GM03348 (cell line): Measurements from ENCODE around the gene LTBP4.
"Not testable (repeated sequence)": the region's sequence is repeated elsewhere in the genome, so short reads cannot be mapped to it uniquely, and the experiment has no call there.

Source experiments
- DNase-seq: peaks from one replicate; pipeline ENCODE4 v3.0.0; 2012; ENCODE audit warnings: low spot score

The LTBP4 gene

GRCh38 chr19:40629346-40629745 lies 28.2 kb downstream of the LTBP4 start:
- DNase-seq = no peak

GRCh38 chr19:40630571-40631160 lies 29.5 kb downstream of the LTBP4 start:
- DNase-seq = no peak

- no peak for DNase-seq
Measured at GRCh38 chr19:40632311-40633036, 31.3 kb downstream of the LTBP4 start.

GRCh38 chr19:40633207-40633606 lies 32.0 kb downstream of the LTBP4 start:
- DNase-seq = no peak

- no peak for DNase-seq
Measured at GRCh38 chr19:40638327-40638726, 37.2 kb downstream of the LTBP4 start.

GRCh38 chr19:40639638-40639982 lies 38.4 kb downstream of the LTBP4 start:
- DNase-seq = no peak

GRCh38 chr19:40640744-40641143 lies 39.6 kb downstream of the LTBP4 start:
- DNase-seq = no peak

- no peak for DNase-seq
Measured at GRCh38 chr19:40641281-40641680, 40.1 kb downstream of the LTBP4 start.

- DNase-seq = no peak
Measured at GRCh38 chr19:40642051-40642706, 41.0 kb downstream of the LTBP4 start.

- no peak for DNase-seq
Measured at GRCh38 chr19:40642757-40643305, 41.7 kb downstream of the LTBP4 start.

GRCh38 chr19:40646743-40647254 lies 45.6 kb downstream of the LTBP4 start:
- no peak for DNase-seq

- not testable (repeated sequence) for DNase-seq
Measured at GRCh38 chr19:40649903-40650675, 48.9 kb downstream of the LTBP4 start.

GRCh38 chr19:40650749-40651305 lies 49.7 kb downstream of the LTBP4 start:
- peak; percentile 83 for DNase-seq

GRCh38 chr19:40652303-40652702 lies 51.1 kb downstream of the LTBP4 start:
- not testable (repeated sequence) for DNase-seq

- DNase-seq = not testable (repeated sequence)
Measured at GRCh38 chr19:40655684-40656083, 54.5 kb downstream of the LTBP4 start.

GRCh38 chr19:40658031-40658430 lies 56.9 kb downstream of the LTBP4 start:
- DNase-seq = no peak

GRCh38 chr19:40659116-40659515 lies 57.9 kb downstream of the LTBP4 start:
- DNase-seq = no peak

- no peak for DNase-seq
Measured at GRCh38 chr19:40659566-40659965, 58.4 kb downstream of the LTBP4 start.

- no peak for DNase-seq
Measured at GRCh38 chr19:40661616-40662015, 60.4 kb downstream of the LTBP4 start.

GRCh38 chr19:40662925-40663694 lies 61.9 kb downstream of the LTBP4 start:
- peak; percentile 91 for DNase-seq
